GM19351 (cell line): ENCODE data around the gene THUMPD3.

Experiments used
- ATAC-seq: cut with Tn5 transposase; IDR thresholded peaks from one replicate; pipeline ENCODE4 v1.9.1; 2021; ENCODE audit warnings: mild to moderate bottlenecking, moderate library complexity; ENCODE audit not compliant: unreplicated experiment

The THUMPD3 gene, protein sequence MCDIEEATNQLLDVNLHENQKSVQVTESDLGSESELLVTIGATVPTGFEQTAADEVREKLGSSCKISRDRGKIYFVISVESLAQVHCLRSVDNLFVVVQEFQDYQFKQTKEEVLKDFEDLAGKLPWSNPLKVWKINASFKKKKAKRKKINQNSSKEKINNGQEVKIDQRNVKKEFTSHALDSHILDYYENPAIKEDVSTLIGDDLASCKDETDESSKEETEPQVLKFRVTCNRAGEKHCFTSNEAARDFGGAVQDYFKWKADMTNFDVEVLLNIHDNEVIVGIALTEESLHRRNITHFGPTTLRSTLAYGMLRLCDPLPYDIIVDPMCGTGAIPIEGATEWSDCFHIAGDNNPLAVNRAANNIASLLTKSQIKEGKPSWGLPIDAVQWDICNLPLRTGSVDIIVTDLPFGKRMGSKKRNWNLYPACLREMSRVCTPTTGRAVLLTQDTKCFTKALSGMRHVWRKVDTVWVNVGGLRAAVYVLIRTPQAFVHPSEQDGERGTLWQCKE

DNA sequence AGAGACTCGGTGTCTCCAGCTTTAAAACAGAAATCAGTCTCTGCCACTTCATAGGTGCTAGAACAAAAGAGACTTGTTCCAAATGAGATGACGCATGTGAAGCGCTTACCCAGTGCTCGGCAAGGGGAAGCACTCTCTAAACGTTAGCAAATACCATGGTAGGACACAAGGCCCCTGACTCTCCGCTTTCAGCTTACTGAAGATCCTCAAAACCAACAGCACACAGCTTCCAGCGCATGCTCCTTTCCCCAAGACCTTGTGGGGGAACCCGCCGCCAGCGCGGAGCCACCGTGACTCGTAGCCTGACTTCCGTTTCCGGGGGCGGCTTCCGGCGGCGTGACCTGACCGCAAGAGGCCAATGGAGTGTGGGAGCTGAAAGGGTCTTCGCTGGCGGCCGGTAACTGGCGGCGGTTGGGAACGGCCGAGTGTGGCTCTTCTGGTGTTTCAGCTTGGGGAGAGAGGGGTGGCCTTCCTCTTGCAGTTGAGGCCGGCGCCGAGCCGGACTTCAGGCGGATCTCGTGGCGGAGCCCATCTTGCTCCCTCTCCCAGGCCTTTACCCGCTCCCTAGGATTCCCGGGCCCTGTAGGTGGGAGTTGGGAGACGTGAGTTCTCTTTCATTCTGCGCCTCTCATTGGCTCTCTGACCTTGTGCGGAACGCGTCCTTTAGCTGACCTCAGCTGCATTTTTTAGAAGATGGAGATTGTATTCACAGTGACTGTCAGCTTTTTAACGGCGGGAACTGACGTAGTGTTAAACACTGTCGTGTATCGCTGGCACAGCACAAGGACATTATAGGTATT, at the start of gene THUMPD3:
Gene THUMPD3 (plus strand): TSS at position 324 of the 800 bp plus-strand sequence. CDS start 2,015 bp downstream, outside the sequence.
- ATAC-seq, result peak; percentile 99

DNA sequence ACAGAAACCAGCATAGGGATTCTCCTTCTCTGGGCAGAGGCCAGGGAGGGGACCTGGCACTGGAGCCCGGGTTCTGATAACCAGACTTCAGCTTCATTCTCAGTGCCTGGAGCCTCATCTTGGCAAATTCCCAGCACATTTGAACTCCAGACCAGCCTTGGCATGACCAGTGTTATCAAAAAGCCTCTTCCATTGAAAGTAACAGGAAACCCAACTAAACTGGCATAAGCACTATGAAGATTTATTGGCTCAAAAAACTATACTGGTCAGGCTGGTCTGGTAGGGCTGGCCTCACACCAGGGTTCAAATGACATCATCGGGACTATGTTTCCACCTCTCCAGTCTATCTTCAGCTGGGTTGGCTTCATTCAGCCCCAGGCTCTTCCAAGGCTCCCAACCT, 48.1 kb upstream of the THUMPD3 start:
- no peak for ATAC-seq

DNA sequence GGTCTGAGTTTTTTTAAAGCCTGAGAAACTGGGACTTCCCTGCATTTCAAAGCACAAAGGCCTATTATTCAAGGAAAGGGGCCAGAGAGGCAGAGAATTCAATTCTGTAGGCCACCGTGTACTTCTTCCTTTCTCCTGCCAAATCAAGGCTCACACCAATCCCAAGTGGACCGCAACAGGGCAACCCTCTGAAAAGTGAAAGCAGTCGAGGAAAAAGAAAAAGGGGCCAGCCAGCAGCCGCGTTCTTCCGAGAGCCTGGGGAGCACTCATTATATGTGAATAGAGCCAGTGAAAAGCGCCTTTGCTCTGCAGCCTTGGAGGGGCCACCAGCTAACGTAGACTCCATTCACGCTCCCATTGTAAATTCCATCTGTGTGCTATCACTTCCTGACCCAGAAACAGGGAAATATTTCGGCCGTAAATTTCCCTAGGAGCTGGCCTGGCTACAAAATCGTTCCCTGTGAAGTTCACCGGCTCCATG, 45.9 kb upstream of the THUMPD3 start:
- no peak for ATAC-seq

DNA sequence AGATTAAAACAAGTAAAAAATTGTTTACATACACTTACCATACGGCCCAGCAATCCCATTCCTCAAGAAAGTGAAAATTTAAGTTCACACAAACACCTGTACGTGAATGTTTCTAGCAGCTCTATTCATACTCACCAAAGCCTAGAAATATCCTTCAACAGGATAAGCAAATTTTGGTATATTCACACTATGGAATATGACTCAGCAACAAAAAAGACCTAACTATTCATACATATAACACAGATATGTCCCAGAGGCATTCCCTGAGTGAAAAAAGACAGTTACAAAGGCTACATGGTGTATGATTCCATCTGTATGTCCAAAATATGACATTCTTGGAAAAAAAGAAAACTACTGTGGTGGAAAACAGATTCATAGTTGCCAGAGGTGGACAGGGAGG, 40.1 kb upstream of the THUMPD3 start:
- no peak for ATAC-seq

DNA sequence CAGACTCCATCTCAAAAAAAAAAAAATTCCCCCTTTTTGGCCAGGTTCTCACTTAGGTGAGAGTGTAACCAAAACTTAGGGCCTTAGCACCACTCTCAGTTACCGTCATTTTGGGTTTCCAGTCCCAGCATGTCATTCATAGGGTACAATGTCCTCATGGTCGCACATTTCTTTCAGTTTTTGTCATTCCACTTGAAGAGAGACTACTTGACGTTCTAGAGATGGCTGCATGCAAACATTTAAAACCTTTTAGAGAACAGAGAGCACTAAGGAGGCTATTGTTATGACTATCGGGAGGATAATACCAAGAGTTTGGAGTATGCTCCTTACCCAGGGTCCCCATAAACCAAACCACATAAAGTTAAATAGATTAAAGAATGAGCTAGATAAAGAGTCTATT, 37.9 kb upstream of the THUMPD3 start:
- ATAC-seq, result no peak

DNA sequence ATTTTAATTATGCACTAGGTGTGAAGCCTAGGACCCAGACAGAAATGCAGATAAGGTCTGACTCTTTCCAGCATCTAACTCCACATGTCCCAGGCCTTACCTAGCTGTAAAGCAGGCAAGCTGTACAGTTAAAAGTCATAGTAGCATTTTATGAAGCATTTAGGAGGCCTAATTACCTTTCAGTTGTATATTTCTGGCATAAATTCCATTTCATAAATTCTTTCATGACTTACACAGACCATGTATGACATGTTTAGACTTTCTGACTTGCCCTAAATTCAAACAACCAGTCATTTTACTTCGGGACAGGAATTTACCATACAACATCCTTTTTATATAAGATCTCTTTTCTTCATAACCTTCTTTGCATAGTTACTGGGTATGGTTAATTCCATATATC, 35.3 kb upstream of the THUMPD3 start:
- ATAC-seq, result no peak

DNA sequence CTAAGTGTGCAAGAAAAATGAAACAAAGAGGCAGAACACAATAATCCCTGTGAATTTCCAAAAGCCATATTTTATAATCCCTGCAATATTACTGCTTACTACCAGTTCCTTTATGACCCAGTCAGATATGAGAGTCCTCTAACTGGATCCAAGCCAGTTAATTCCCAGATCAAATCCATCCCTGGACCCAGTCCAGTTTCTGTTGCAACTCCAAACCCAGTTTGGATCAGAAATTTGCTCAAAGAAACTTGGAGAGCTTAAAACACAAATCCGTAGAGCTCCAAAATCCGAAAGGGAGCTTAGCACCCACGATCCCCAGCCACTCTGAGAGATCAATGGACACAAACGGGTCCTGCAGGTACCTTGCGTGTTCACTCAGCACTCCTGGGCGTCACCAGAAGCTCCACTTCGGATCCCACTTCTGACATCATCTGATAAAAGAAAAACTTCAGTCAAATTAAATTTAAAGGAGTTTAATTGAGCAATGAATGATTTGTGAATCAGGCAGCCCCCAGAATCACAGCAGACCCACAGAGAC, 32.6 kb upstream of the THUMPD3 start:
- ATAC-seq, result no peak

DNA sequence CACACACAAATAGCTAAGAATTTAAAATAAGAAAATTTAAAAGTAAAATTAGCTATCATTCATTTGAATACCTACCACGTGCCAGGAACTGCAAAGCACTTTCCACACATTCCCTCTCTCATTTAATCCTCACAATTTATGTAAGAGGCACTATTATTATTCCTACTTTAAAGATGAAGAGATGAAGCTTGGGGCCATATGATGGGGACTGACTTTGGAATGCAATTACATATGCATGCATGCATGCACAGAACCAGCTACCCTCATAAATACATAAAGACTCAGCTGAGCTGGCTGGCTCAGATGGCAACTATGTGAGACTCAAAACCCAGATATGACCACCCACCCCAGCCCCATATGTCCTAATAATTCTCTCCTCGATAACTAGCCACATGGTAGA, 31.7 kb upstream of the THUMPD3 start:
- no peak for ATAC-seq

DNA sequence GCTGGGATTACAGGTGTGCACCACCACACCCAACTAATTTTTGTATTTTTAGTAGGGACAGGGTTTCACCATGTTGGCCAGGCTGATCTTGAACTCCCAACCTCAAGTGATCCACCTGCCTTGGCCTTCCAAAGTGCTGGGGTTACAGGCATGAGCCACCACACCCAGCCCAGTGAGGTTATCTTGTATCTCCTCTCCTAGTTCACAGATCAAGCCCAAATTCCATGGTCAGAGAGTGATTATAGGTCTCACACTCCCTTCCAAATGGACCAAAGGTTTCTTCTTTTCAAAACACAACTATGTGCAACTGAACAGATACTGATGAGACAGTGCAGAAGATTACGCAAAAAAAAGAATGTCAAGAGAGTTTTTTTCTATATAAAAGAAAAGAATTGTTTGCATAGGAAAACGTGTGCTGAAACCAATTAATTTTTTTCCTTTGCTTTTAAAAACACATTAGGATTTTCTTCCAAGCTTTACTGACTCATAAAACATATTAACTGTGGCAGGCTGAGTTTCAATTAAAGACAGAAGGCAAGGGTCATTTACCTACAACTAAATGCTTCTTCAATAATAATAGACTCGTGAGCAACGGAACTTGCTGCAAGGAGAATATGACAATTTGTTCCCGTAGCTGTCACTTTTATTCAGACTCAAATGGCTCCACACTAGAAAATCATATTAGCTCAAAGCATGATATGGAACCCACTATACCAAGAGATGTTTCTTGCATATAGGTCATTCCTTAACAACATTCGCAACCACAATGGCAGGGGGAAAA, 30.4 kb upstream of the THUMPD3 start:
- no peak for ATAC-seq

DNA sequence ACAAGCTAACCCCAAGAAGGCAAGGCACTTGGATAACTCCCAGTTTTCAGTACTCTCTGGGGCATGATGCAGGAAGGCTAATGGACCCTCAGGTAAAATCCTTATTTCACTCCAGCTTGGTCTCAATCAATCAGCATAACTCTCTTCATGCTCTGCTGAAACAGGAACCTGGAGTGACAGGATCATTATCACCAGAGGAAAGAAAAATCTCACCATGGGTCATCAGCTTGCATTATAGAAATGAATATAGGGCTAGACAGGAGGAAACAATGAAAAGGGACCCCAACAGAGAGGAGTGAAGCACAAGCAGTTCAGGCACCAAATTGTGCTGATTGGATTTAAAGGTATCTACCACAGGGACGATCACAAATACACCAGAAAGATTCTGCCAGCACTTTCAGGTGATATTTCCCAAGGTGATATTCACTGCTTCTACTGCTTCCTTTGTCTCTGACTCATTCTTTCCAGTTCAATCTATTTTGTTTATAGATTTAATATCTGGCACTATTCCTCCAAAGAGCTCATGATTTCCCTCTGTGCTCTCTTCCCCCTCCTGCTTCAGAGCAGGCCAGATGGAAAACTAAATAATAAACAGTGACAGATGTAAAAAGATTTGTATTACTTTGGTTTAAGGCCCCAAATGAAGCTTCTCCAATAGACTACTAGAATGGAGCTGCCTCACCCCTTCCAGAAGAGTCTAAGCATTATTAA, 22.9 kb upstream of the THUMPD3 start:
- no peak for ATAC-seq

DNA sequence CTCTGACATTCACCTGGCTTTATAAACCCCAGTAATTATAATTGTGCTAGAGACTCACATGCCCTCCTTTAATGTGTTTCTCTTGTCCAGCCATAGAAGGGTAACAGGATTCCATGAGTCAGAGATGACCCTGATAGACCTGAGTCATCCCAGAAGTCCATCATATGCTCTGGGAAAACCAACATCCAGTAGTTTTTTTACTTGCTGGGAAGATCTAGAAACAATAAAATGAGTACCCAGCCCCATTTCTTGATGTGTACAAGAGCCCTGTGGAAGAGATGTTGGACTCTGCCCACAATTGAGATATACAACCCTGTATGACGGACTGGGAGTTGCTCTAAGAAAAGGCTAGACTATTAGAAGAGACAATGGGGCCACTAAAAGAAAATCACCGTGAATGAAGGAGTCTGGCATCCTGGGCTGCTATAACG, 22.4 kb upstream of the THUMPD3 start:
- no peak for ATAC-seq

DNA sequence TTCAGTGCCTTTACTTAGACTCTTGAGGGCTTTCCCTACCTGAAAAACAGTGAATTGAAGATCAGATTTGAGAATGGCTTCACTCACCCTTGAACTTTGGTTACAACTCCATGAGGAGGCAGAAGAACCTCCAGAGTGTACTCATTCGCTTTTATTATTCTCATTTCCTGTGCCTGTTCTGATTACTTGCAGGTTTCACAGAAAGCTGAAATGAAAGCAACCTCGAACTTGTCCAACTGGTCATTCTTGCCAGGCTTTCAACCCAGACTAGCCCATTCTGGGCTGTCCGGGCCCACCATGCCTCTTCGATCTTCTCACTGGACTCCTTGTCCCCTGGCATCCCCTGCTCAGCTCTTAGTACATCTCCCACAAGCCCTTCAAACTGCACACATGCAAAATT, 20.2 kb upstream of the THUMPD3 start:
- ATAC-seq, result no peak

DNA sequence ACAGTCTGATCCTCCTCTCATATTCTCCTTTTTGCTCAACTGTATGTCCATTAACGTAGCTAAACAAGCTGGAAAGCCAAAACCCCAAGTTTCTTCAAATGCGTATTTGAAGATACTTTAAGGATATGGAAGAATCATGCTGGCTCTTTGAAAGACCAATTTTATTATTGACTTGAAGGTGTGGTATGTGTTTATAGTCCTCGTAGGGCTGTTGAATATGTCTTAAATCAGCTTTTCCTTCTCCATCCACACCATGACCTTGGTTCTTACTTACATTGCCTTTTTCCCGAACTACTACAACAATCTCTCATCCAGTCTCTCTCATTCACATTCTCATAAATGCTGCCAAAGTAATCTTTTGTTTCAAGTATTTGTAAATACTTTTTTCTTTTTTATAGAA, 19.7 kb upstream of the THUMPD3 start:
- no peak for ATAC-seq

DNA sequence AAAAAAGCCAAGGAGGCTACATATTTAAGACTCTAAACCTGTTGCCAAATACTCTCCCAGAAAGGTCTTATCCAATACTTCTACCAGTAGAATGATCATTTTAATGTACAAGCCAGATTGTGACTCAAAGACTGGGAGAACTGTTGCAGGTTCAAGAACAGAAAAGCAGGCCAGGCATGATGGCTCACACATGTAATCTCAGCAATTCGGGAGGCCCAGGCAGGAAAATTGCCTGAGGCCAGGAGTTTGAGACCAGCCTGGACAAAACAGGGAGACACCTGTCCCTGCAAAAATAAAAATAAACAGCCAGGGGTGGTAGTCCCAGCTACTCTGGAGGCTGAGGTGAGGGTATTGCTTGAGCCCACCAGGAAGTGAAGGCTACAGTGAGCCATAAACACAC, 17.8 kb upstream of the THUMPD3 start:
- ATAC-seq, result no peak

DNA sequence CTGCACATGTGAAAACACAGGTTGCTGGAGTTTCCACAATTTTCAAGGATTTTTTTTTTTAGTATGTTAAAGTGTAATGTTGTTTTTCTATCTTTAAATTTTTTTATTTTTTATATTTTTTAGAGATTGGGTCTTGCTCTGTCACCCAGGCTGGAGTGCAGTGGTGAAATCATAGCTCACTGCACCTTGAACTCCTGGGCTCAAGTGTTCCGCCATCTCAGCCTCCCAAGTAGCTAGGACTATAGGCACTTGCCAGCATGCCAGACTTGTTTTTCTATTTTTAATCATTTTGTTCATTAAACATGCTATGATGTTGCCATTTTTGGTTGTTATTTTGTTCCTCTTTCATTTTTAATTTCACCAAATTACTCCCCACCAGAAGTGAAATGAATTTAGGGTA, 16.7 kb upstream of the THUMPD3 start:
- no peak for ATAC-seq

DNA sequence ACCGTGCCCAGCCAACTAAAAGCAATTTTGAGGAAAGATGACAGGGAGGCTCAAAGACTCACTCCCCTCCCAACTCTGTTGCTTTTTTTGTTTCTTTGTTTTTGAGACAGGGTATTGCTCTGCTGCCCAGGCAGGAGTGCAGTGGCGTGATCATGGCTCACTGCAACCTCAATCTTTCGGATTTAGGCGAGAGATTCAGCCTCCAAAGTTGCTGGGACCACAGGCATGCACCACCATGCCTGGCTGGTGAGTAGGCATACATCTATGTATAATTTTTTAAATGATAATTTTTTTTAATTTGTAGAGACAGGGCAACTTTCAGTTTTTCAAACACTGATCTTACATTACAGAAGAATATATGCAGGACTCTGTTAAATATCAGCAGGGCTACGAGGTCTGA, 15.8 kb upstream of the THUMPD3 start:
- ATAC-seq, result no peak

DNA sequence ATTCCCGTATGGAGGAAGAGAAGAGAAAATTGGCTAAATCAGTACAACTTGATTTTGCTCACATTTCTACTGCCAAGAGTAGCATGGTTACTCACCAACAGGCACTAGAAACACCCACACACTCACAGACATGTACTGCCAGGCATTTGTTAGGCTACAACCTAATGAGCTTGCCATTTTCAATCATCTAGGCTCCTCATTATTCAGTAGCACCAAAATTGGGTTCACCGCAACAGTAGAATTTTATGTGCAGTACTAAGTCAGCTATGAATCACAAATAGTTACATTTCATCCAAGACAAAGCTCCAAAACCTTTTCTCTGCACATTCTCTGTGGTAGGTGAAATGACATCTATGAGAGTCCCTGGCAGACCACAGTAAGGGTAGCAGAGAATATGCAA, 15.0 kb upstream of the THUMPD3 start:
- no peak for ATAC-seq

DNA sequence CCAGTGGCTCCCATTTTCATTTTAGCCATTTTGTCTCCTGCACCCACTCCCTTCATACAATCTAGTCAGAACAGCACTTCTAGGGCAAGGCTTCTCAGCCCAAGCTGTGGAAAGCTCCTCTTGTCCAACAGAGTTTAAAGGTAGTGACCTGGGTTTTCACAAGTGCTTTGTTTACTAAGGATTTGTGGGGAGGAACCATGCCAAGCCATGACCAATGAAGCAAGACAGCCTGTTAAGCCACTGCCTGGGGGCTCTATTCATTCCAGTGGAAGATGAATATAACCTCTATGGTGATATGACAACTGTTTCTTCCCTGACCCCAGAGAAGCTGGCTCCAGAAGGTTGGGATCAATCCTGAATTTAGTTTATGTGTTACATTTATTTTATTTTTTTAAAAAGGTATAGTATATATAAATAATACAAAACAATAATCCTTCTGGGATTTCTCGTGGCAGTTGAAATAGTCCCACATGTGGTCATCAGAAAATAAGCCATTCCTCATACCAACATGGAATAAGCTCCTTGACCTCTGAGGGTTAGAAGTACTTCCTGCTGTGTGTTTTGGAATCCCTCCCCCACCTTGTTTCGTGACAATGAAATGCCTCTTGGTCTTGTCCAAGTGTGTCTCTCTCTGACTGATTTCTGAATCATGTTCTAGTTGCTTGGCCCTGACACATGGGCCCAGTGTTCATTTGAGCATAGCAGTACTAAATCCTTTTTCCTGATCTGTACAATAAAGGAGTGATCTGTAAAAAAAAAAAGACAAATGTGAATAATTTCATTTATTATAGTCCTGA, 13.3 kb upstream of the THUMPD3 start:
- ATAC-seq, result no peak

DNA sequence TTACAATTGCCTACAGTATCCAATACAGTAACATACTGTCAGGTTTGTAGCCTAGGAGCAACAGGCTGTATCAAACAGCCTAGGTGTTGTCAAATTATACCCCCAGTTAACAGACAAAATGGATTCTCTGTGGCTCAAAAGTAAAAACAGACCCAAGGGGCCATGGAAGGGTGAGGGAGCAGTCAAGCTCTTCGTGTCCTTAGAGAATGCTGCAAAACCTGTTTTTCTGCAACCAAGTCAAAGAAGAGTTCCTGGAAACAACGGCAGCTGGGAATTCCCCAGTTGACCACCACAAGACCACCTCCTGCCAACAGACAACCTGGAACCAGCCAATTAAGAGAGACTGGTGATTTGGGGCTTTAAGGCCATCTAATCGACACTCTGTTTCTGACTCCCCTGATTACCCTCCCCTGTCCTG, 11.1 kb upstream of the THUMPD3 start:
- ATAC-seq, result no peak
